LoVo (cell line): Measurements from ENCODE around the gene TEDC2.

Source experiments
- DNase-seq: peaks from one replicate; pipeline ENCODE4 v3.0.0-alpha.2; 2016; ENCODE audit warnings: low spot score

TEDC2 gene

DNA sequence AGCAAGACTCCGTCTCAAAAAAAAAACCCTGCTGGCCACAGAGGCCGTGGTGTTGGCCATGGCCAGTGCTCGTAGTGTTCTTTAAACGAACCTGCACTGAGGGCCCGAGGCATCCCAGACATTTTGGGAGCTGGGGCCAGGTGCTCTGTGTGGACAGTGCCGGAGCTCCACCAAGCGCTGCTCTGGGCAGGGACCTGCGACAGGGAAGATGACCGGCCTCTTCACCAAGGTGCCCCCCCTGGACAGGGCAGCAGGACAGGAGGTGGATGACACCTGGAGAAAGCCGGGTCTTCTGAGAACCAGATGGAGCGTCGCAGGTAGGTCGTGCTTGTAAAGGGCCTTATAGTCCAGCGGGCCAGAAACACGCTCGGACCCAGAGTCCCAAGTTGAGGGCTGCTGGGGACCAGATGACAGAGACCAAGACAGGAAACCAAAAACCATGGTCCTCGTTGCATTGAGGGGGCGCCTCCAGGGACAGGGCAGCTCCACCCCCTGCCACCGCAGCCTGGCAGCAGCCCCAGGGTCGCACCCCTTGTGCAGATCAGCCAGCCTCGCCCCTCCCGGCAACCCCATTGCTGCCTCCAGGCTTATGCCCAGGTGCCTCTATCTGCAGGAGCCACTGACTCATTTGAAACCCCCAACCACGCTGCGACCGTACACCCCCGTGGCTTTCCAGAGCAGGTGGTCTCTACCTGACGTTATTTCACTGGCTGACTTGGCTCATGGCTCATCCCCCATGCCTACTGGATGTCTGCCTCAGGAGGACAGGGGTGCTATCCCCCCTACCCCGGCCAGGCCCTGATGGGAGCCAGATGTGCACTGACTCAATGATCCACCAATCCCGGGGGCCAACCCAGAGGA, 7.0 kb downstream of the TEDC2 start:
- DNase-seq: no peak

DNA sequence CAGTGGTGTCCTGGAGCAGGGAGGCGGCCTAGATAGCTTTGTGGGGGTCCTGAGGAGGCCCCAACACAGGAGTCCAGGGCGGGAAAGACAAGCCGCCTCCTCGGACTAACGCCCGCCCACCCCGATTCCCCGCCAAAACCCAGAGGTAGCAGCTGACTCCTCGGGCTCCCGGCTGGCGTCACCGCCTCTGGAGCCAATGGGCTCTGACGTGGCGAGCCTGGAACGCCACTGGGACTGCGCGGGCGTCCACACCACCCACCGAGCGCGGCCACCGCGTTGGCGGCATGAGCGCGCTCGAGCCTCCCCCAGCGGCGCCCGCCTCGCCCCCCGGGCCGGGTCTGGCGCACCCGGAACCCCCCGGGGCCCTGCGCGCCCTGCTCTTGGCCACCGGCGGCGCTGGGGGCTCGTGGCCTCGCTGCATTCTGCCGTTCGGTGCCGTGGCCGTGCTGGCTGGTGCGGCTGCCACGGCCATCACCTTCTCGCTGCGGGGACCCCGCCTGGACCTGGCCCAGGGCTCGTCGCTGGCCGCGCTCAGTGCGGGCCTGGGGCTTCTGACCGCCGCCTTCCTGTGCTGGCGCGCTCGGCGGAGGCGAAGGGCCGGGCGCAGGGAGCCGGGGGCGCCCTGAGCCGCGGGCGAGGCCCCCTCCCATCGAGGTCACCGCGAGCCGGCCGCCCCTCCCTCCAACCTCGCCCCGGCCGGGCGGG, 7.8 kb downstream of the TEDC2 start:
- DNase-seq: peak; percentile 73

DNA sequence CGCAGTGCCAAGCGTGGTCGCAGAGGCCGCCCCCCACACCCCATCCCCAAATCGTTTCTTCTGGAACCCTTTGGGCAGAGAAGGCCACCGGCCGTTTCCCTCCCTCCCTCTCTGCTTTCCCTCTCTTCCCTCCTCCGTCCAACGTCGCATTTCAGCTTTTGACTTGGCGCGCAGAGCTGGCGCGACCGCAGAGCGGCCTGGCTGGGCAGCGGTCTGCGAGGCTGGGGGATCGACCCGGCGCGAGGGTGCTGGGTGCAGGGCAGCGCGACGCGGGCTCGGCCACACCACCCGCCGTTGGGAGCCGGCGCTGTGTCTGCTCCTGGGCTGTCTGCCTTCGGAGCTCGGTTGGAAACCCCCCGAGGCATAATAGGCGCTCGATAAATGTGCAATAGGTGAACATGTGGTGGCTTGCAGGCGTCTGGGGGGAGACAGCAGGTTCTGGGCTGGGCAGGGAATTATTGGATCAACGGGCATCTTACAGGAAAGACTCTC, 8.4 kb downstream of the TEDC2 start:
- no peak for DNase-seq

DNA sequence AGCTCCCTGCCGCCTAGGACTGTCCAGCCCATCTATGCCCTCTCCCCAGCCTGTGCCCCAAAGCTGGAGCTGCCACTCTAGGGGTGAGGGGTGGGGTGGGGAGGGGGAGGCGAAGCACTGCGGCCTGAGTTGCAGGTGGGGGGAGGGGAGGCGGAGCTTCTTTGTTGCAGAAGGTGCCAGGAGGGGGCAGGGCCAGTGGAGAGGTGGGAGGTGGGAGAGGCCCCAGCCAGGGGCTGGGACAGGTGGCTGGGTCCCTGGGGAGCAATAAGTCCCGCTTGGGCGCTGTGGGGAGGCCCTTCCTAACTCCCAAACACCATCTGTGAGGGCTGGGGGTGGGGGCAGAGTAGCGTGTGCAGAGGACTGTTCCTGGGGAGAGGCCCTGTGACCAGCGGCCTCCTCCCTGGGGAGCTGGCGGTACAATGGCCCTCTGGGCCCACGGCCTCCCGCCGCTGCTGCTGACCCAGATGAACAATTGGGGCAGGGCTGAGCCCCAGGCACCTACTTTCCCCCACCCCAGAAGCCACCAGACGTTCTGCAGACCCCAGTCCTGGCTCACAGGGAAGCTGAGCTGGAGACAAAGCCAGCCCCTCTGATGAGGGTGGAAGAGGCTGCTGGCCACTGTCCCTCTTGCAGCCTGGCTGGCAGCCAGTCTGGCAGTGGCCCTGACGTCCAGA, 9.0 kb downstream of the TEDC2 start:
- no peak for DNase-seq

DNA sequence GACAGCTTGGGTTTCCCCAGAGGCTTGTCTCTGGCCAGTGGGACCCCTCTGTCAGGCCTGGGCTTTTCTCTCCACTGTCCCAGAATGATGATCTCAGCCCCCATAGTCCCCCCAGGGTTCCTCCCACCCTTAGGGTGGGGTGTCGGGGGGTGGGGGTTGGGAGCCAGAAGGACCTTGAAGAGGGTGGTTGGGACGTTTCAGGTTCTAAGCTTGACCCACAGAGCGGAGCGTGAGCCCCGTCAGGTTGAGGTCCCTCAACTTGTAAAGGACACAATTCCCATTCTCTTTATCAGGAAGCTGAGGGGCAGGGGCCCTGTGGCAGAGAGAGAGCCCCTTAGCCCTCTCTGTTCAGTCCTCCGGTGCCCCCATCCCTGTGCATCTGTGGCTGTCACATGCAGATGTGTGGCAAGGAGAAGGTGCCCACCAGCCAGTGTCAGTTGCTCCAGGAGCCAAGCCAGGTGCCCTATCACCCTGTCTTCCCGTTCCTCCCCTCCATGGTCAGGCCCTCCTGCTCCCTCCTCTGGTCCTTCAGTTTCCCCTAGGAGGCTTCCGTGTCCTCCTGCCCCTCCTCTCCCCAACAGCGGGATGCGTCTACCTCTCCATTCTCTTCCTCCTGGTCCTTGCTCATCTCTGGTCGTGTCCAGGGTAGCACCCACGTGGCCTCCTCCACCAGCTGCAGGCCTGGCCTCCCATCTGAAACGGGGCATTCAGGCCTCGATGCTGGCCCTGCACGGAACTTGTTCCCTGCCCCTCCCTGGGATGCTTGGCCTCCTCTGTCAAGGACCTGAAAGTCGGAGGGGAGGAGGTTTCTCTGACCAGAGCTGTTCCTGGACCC, 9.7 kb downstream of the TEDC2 start:
- no peak for DNase-seq

- DNase-seq: no peak
These were observed 10.3 kb downstream of the TEDC2 start for GRCh38 chr16:2470234-2470601.

- DNase-seq: no peak
These were observed 10.7 kb downstream of the TEDC2 start for GRCh38 chr16:2470603-2471015.

GRCh38 chr16:2471016-2471652, 11.2 kb downstream of the TEDC2 start, which contains the start of gene NTN3:
TSS of gene NTN3 (plus strand) at chr16:2471297. CDS start at chr16:2471702, 405 bp downstream.
- no peak for DNase-seq

DNA sequence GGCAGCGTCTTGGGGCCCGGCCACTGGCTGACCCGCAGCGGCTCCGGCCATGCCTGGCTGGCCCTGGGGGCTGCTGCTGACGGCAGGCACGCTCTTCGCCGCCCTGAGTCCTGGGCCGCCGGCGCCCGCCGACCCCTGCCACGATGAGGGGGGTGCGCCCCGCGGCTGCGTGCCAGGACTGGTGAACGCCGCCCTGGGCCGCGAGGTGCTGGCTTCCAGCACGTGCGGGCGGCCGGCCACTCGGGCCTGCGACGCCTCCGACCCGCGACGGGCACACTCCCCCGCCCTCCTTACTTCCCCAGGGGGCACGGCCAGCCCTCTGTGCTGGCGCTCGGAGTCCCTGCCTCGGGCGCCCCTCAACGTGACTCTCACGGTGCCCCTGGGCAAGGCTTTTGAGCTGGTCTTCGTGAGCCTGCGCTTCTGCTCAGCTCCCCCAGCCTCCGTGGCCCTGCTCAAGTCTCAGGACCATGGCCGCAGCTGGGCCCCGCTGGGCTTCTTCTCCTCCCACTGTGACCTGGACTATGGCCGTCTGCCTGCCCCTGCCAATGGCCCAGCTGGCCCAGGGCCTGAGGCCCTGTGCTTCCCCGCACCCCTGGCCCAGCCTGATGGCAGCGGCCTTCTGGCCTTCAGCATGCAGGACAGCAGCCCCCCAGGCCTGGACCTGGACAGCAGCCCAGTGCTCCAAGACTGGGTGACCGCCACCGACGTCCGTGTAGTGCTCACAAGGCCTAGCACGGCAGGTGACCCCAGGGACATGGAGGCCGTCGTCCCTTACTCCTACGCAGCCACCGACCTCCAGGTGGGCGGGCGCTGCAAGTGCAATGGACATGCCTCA, 12.0 kb downstream of the TEDC2 start:
- DNase-seq: no peak

GRCh38 chr16:2472488-2472864, 12.6 kb downstream of the TEDC2 start:
- no peak for DNase-seq

- no peak for DNase-seq
These were observed 13.1 kb downstream of the TEDC2 start for GRCh38 chr16:2472885-2473445.

DNA sequence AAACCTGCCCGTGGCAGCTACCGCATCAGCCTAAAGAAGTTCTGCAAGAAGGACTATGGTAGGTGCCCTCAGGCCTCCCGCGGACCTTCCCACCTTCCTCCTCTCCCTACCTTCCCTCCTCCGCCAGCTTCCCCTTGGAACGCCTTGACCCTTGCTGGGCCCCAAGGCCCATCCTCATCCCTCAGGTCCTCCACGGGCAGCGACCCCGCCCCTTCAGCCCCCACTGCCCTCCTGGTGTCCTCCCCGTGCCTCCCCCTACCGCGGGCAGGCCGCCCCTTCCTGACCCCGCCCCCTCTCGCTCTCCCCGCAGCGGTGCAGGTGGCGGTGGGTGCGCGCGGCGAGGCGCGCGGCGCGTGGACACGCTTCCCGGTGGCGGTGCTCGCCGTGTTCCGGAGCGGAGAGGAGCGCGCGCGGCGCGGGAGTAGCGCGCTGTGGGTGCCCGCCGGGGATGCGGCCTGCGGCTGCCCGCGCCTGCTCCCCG, 13.6 kb downstream of the TEDC2 start:
- DNase-seq: no peak

GRCh38 chr16:2473999-2474876, 14.3 kb downstream of the TEDC2 start:
- peak; percentile 70 for DNase-seq

DNA sequence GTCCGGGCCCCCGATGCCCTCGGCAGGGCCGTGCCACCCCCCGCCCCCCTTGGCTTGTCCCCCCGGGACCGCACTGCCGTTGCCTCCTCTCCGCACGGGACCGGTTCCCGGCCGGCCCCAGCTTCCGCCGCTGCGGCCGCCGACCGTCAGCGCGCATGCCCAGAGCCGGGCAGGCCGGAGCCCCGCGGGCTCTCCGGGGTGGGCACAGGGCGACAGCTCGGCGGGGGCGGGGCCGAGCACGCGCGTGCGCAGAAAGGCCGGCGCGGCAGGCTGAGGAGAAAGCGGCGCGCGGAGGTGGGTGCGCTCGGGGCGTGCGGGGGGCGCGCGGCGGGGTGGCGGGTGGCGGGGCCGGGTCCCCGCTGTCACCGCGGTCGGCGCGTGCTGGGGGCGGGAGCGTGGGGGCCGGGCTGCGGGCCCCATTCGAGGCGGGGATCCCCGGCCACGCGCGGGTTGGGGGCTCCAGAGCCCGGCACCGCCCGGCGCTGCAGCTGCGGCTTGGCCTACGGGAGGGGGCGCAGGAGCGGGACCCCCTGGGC, 15.0 kb downstream of the TEDC2 start, which contains the start of gene TBC1D24:
Gene TBC1D24, plus strand, starts transcription at position 251 of the 536 bp plus-strand sequence. CDS start 21,022 bp downstream, outside the sequence.
- peak; percentile 84 for DNase-seq

GRCh38 chr16:2475413-2476344, 15.8 kb downstream of the TEDC2 start:
- peak; percentile 32 for DNase-seq

DNA sequence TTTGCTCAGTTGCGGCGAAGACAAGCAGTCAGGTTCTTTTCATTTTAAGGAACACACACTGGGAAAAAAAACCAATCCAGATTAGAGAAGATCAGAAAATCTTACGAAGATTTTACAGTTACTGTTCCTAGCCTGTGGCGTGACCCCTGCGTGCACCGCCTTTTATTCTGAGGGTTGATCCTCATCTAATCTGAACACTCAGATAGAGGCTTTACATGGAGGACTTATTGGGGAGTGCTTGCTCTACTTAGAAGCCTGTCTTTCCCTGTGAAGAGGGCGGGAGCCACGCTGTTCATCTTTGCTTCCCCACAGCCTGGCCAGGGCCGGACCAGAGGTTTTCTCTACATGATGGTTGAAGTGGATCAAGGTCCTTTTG, 16.4 kb downstream of the TEDC2 start:
- DNase-seq: no peak

DNA sequence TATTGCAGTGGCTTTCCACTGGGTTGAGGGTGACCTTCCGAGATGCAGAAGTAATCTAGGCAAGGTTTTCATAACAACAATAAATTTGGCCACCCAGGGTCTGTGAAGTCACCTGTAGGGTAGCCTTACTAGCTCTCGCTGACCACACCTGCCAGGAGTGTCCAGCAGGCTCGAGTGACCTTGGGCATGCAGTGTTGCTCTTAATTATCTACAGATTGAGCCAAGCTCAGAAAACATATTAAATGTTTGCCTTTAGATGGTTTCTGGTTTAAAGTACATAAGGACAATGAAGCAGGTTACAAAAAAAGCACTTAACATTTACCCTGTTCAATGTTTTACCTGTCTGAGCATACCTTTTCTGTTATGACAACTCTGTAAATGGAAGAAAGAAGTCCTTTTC, 16.8 kb downstream of the TEDC2 start:
- DNase-seq: no peak
